GM21737 (cell line): ENCODE measurements around the gene CFAP69.

Experiments
- ATAC-seq: cut with Tn5 transposase; IDR thresholded peaks from one replicate; pipeline ENCODE4 v1.9.1; 2021; ENCODE audit warnings: mild to moderate bottlenecking, moderate library complexity; ENCODE audit not compliant: unreplicated experiment

CFAP69 gene

DNA sequence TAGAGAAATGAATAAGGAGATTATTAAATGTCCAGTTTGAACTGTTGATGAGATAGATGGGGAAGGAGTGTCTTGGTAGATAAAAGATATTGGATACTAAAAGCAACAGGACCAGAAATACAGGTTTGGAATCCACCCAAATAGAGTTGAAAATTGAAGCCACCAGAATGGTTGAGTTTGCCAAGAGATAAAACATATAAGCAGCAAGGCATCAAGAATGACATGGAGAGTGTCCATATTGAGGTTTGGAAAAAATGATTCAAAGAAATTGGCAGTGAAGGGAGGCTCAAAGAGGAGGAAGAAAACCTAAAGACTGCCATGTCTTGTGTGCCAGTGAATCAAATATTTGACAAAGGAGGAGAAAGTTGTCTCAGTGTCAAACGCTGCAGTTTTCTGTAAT lies 24.2 kb downstream of the CFAP69 start:
- ATAC-seq: no peak

DNA sequence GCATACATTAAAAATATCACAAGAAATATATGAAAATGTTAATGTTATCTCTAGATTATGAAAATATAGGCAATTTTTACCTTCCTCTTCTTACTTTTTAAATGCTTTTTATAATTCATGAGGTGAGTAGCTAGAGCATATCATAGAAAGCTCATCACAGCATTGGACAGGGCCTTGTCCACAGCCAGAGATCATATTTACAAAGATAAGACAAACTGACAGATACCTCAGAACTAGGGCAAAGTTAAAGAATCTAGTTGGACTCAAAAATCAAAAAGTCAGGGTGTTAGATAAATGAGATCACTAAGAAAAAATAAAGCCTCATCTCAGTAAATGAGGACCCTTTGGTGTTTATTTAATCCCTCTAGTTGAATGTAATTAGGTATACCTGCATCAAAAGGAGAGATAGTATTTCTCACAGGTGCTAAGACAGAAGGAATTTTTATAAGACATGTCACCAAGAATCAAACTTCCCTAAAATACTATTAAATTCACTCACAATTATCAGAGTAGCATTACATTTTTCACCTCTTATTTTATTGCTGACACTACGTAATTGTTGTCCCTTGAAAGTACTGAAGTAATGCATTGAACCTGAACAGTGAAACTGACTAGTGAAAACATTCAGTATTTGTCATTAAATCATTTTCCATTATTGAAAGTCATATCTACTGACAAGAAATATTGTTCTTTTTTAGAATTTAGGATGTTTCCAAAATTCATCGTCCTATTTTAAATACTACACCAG lies 25.6 kb downstream of the CFAP69 start:
- no peak for ATAC-seq

DNA sequence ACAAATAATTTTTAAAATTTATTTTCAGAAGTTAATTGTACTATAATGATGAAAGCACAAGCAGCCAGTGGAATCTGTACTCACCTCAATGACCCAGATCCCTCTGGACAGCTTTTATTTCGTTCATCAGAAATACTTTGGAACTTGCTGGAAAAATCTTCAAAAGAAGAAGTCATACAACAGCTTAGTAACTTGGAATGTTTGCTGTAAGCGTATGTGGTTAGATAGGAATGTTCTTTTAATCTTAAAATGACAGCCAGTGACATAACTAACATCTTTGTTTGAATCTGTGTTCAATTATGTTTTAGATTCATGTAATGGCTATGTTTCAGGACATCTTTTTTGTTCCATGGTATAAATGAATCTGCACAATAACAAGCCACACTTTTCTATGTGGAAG lies 26.8 kb downstream of the CFAP69 start:
- no peak for ATAC-seq

DNA sequence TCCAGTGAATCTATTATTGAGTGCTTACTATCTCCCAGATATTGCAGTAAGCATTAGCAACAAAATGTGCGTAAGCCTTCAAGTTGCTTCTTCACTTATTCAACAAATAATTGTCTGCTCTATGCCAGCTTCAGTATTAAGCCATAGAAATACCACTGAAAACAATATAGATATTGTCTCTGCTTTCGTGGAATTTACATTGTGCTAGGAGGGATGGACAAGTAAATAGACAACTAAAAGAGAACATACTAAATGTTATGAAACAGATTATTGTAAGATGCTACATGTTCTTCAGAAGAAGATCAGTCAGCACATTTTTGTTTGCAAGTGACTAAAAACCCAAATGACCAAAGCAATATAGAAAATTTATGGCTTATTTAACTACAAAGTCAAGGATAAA lies 27.3 kb downstream of the CFAP69 start:
- no peak for ATAC-seq

DNA sequence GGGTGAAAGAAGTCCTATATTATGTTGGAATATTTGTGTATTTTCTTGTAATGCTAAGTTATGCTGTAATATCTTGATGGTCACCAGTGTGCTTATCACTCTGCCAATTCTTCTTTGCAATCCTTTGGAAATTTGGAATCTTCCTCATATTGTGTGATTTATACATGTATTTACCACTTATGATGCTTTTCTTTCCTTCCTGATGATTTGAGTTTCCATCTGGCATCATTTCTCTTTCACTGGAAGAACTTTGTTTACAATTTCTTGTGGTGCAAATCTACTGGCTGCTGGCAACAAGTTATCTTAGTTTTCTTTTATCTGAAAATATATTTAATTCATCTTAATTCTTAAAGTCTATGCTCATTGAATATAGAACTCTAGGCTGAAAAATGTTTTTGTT lies 29.2 kb downstream of the CFAP69 start:
- no peak for ATAC-seq

DNA sequence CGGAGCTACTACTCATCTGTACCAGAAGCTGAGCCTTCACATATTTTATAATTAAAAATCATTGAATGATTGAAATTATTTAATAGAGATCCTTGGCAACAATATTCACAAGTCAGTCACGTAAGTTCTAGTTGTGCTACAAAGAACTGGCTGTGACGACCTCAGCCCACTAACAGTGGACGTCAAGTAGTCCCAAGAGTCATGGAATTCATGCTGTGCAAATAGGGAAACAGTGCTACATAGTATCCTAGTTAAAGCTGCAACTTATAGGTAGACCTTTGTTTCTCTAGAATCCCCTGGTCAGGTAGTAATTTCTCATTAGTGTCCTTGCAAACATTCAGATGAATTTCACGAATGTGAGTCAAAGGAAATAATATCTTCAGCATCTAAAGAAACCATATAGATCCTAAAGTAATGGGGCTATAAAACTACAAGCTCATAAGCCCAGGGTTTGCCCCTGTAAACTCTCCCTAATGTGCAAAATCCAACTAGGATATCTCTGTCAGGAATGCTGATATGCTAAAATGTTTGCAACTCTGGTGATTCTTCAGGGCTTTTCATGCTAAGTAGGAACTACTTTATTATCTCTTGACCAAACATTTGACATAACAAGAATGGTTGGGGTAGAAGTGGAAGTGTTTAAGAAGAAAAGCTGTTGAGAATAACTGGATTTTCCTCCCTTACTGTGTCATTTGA lies 31.2 kb downstream of the CFAP69 start:
- no peak for ATAC-seq

DNA sequence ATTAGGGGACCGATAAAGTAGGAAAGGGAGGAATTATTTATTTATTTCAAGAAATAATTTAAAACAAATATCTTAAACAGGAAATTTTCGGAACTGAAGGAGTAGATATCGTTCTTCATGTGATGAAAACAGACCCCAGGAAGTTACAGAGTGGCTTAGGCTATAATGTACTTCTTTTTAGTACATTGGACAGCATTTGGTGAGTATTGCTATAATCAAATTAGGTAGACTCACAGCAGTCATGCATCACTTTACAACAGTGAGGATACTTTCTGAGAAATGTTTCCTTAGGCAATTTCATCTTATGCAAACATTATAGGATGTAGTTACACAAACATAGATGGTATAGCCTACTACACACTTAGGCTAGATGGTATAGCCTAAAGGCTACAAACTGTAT lies 43.2 kb downstream of the CFAP69 start:
- ATAC-seq: no peak

DNA sequence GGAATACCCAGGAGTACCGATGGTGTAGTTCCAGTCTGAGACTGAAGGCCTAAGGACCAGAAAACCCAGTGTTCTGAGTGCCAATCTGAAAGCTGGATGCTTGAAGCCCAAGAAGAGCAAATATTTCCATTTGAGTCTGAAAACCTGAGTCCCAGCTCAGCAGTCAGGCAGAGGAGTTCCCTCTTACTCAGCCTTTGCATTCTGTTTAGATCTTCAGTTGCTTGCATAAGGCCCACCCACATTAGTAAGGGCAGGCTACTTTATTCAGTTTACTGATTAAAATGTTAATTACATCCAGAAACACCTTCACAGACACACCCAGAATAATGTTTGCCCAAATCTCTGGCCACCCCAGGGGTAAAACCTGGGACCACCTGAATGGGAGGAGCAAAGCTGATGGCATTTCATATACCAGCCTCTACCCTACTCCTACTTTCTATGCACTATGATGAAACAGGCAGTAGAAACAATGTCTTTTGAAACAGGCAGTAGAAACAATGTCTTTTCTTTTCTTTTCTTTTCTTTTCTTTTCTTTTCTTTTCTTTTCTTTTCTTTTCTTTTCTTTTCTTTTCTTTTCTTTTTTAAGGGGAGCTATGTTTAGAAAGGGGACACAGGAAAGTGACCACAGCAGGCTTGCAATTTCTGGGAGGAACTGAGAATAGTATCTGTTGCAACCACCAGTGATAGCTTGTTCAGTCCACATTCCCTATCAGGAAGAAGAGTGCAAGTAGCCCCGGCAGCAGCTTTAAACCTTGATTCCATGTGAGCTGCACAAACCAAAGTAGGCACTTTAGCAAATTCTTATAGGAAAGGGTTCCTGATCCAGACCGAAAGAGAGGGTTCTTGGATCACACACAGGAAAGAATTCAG lies 45.5 kb downstream of the CFAP69 start:
- ATAC-seq: no peak

DNA sequence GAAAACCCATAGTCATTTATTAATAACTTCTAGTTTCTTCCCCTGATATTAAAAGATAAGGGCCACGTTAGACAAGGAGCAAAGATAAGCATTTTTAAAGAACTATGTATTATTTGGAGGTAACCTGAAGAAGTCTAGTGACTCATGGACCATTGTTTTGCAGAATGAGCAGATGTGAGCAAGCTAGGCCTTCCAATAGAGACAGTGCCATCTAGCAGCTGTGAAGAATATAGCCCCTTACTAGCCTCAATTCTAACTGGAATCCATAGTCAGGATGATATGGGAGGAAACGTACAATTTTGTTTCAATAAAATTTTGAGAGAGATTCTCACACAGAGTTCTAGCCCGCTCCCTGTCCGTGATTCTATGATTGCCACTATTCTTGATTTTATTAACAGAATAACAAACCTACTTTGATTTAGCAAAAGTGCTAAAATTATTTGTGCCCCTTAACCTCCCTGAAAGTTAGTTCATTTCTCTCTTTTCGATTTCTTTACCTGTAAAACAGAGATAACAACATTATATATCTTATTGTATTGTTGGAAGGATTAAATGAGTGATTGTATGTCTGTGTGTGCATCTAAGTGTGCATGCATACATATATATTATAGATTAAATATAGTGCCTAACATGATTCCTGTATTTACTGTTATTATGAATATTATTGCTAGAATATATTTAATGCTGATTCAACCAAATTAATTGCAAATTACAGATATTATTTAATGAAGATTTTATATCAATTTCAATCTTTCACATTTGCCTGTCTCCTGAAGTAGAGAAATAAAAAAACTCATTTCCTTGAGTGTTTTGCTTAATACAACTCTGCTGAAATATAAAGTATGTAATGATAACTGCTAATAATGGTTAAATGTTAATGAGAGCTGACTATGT lies 53.4 kb downstream of the CFAP69 start:
- ATAC-seq: no peak

DNA sequence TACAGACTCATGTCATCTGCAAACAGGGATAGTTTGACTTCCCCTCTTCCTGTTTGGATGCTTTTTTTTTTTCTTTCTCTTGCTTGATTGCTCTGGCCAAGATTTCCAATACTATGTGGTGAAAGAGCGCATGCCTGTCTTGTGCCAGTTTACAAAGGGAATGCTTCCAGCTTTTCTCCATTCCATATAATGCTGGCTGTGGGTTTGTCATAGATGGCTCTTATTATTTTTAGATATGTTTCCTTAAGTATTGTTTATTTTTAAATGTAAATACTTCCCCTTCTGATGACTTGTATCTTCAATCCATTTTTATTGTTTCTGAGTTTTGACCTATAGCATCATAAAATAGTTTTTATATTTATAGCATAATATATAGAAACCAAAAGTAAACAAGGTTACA lies 58.3 kb downstream of the CFAP69 start:
- ATAC-seq: no peak

DNA sequence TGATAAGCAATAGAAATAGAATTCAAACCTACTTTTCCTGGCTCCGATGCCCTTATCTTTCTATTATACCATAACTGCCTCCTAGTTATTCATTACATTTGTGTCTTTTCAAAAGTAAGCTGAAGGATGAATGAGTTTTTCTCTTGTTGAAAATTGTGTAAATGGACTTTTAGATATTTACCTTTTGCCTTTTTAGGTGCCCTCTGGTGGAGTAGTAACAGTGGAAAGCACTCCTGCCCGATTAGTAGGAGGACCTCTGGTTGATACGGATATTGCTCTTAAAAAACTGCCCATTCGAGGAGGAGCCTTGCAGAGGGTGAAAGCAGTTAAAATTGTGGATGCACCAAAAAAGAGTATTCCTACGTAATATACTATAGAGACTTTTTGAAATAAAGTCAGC lies 64.9 kb downstream of the CFAP69 start:
- ATAC-seq: no peak

DNA sequence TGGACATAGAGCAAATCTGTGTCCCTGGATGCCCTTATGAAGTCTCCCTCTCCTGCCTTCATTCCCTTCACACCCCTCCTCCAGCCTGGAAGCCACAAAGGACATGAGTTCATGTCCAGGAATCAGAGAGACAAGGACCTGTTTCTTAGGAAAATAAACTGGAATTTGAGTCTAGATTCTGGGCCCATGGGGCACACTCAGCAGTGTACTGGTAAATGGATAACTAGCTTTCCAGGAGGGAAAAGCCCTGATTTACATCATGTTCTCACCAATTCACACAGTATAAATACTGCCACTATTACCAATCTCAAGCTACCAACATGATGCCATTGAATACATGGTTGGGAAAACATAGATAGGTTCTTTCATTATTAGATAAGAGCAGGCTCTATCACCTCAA lies 66.2 kb downstream of the CFAP69 start:
- ATAC-seq: no peak

DNA sequence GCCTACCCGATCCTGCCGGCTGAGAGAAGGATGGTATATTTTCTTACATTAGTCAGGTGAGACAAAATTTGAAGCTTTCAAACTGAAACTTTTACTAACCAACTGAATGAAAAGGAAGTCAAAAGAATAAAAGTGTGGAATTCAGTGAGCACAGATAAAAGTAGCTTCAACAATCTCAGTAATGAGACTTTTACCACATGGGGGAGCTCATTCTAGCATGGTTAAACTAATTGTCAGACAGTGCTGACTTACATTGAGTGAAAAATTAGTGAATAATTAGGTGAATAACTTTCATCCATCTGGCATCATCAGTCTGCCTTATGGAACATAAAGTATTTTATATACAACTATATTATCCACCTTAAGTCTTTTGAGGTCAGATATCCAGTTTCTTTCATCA lies 67.8 kb downstream of the CFAP69 start:
- no peak for ATAC-seq

DNA sequence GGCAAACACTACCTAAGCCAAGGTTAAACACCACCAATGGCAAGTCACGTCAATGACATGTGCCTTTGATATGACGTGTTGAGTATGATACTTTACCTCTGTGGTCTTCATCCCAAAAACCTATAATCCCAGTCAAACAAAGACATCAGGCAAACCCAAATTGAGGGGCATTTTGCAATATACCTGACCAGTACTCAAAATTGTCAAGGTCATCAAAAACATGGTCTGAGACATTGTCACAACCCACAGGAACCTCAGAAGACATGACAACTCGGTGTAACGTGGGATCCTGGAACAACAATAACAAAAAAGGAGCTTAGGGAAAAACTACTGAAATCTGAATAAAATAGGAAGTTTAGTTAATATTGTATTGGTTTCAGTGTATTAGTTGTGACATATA lies 68.9 kb downstream of the CFAP69 start:
- no peak for ATAC-seq

DNA sequence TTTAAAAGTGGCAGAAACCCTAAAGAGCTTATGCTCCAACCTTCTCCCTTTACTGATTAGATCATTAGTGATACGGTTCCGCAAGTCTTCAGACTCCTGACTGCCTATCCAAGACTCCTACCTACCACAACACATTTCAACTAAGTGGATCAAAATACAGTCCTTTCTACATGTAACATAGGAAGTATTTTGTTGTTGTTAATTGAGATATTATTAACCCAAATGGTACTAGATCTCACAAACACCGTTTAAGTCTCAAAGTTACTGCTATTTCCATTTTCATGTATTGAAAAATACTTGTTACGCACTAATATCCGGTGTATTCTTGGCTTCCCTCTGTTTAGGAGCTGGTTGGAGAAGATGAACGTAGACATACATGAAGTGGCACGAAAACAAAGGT lies 75.0 kb downstream of the CFAP69 start:
- ATAC-seq: no peak

DNA sequence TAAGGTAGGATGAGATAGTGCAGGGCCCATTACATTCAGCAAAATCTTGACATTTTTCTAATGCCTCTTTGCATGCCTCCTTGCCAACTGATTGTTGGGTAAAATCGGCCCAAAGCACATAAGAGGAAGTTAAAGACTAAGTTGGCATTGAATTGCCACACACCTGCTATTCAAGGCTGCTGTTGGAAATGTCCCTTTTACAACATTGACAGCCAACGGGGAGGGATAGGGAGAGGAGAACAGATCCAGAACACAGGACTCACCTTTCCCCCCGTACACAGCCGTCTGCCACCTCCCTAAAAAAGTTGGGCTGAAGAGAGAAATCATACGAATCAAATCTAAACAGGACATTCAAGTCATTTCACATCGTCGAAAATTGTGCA lies 75.4 kb downstream of the CFAP69 start:
- ATAC-seq: no peak

DNA sequence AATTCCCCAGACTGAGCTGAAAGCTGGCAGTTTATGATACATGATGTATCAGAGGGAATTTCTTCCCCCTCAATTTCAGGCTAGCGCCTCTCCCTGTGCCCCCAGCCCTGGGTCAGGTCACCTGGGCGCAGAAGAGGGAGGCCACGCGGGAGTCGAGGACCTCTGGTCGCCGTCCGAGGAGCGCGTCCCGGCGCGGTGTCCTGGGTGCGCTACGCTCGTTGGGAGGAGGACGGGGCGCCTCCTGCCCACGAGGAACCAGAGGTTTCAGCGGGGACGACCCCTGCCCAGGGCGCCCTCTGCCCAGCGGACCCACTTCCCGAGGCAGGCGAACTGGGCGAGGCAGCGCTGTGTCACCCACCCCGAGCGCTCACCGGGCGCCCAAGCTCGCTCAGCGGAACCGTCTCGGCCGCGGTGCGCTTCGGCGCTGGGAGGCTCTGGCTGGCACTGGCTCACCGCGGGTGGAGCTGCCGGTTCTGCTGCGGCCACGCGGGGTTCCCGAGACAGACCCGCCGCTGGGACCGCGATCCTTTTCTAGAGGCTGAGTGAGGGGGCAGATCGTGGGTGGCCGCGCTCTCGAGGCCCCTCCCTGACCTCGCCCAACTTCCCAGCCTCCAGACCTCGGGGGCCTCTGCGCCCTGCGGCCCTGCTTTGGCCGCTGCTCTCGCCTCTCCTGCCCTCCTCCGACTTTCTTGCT lies 76.0 kb downstream of the CFAP69 start, which contains the start of gene FAM237B:
Gene FAM237B (minus strand): TSS at position 504 of the 694 bp plus-strand sequence. CDS start 1,556 bp downstream, outside the sequence.
- ATAC-seq: no peak

DNA sequence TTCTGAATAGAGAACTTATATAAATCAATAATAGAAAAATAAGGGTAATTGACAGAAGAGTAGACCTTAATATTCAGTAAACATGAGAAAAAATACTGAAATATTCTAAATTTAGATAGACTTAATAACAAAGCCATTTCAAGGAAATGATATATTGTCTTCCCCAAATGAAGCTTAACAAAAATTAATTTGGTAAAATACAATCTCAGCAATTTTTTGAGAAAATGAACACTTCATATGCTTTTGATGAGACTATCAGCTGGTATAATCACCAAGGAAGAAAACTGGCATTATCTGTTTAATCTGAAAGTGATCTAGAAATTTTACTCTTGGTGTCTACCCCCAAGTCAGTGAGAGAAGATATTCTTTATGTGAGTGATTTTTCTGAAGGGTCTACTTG lies 77.9 kb downstream of the CFAP69 start:
- no peak for ATAC-seq

DNA sequence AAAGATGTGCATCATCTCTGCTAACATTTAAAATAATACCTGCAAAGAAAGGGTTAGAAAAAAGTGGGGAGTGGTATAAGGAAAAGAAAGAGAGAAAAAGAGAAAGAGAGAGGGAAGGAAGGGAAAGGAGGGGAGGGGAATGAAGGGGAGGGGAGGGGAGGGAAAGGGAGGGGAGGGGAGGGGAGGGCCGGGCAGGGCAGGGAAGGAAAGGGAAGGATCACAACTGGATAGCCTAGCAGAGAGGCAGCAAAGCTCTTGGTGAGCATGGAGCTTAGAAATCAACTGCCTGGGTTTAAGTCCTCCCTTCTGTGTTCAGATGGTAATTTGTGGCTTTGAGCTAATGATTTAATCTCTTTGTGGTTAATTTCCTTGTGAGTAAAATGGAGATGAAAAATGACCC lies 81.5 kb downstream of the CFAP69 start:
- no peak for ATAC-seq

DNA sequence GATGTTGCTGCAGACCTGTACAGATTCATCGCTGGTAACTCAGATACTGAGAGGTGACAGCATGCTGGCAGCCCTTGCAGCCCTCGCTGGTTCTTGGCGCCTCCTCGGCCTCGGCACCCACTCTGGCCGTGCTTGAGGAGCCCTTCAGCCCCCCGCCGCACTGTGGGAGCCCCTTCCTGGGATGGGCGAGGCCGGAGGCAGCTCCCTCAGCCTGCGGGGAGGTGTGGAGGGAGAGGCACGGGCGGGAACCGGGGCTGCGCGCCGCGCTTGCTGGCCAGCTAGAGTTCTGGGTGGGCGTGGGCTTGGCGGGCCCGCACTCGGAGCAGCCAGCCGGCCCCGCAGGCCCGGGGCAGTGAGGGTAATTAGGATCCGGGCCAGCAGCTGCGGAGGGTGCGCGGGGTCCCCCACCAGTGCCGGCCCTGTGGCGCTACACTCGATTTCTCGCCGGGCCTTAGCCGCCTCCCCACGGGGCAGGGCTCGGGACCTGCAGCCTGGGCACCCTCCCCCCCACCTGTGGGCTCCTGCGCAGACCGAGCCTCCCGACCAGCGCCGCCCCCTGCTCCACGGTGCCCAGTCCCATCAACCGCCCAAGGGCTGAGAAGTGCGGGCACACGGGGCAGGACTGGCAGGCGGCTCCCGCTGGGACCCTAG lies 89.3 kb downstream of the CFAP69 start:
- ATAC-seq: no peak
